ENCODE data around the gene AGBL1.

GRCh38 chr15:86522721-86523120 lies 443.1 kb downstream of the AGBL1 start:
- no peak for TF ChIP-seq CTCF (conservative IDR thresholded peaks at IDR 0.05; ENCODE audit: low read depth in 2 of 2)
- TF ChIP-seq POLR2AphosphoS5 (IDR thresholded peaks at IDR 0.05; ENCODE audit: low read depth) = no peak
- no peak for TF ChIP-seq REST (IDR thresholded peaks at IDR 0.05; ENCODE audit: unreplicated experiment)
- TF ChIP-seq EZH2 (IDR thresholded peaks at IDR 0.05; ENCODE audit: low read depth, unreplicated experiment) = no peak
- TF ChIP-seq EZH2phosphoT487 (IDR thresholded peaks at IDR 0.05; ENCODE audit: unreplicated experiment) = no peak
- TF ChIP-seq JUNB (IDR thresholded peaks at IDR 0.05; ENCODE audit: unreplicated experiment) = no peak

All from GM23338 (cell line).